K562 (cell line): ENCODE data around the gene THRSP. TPM values are rescaled to one million over a fixed set of nuclear protein-coding genes. Genes with fewer than 3 reads are reported as not detected.

Source experiments
- DPF2 ChIP-seq: fragments of 450-650 bp; IDR thresholded peaks from 2 replicates; pipeline ENCODE4 v1.6.1; 2016
- PATZ1 ChIP-seq: fragments of 250-450 bp; sonication (Bioruptor Pico); IDR thresholded peaks from 2 replicates; pipeline ENCODE4 v1.5.0; 2020; ENCODE audit warnings: mild to moderate bottlenecking, borderline replicate concordance
- RFX7 ChIP-seq: fragments of 250-450 bp; sonication (Bioruptor Pico); IDR thresholded peaks from 2 replicates; pipeline ENCODE4 v1.5.1; 2021; ENCODE audit warnings: mild to moderate bottlenecking
- XRCC4 ChIP-seq: IDR thresholded peaks from one replicate; pipeline ENCODE4 v1.6.1; 2011; ENCODE audit not compliant: insufficient read depth, insufficient read length; ENCODE audit errors: extremely low read depth
- XRCC5 ChIP-seq: fragments of 200-400 bp; formaldehyde crosslinking; IDR thresholded peaks from 2 replicates; pipeline ENCODE4 v1.6.1; 2017; ENCODE audit warnings: low read depth, mild to moderate bottlenecking, low read length
- ZFP91 ChIP-seq: sonication (generic); formaldehyde crosslinking; IDR thresholded peaks from 2 replicates; pipeline ENCODE4 v1.8.0; 2022; ENCODE audit warnings: mild to moderate bottlenecking, missing genetic modification reagents
- ZNF318 ChIP-seq, 2 experiments: fragments of 450-650 bp; IDR thresholded peaks; 2 replicates each; pipeline ENCODE4 v1.6.1; 2016; ENCODE audit warnings: mild to moderate bottlenecking in 2 of 2, borderline replicate concordance in 1 of 2, low read depth in 1 of 2, moderate library complexity in 1 of 2
- polyA plus RNA-seq, 8 experiments: library from polyadenylated mRNA; depleted of rRNA in 4 of 8; stranded (reverse) in 5 of 8; unstranded in 3 of 8; fragments of >200 nt; fragmentation: Nextera tagmentation in 2 of 8; fragmentation: Illumina TruSeq in 1 of 8; extraction: Ambion mirVana in 2 of 8; extraction: Trizol in 1 of 8; gene quantifications; 2 replicates each; pipeline versions ENCODE4 v1.2.1 to v1.2.3, GENCODE V29; 2011 to 2014; ENCODE audit warnings: inconsistent platforms in 1 of 8, missing spikeins in 1 of 8
- total RNA-seq, 7 experiments: library from RNA; depleted of rRNA in 6 of 7; stranded (reverse); fragments of >200 nt in 6 of 7; fragmentation: Illumina TruSeq in 2 of 7; extraction: Trizol in 2 of 7; gene quantifications; 2 replicates each; pipeline versions ENCODE4 v1.2.1 to v1.2.3, GENCODE V29; 2011 to 2021; ENCODE audit warnings: low replicate concordance in 1 of 7
- TF ChIP-seq, protein P1 (sequence below), 2 experiments: IDR thresholded peaks in 1 of 2; conservative IDR thresholded peaks in 1 of 2; 2 replicates each; pipeline ENCODE4 v1.6.1; 2016; ENCODE audit warnings: low read depth in 2 of 2, mild to moderate bottlenecking in 1 of 2, missing compliant biosample characterization in 1 of 2, missing genetic modification characterization in 1 of 2, moderate library complexity in 1 of 2
- TF ChIP-seq, protein P2 (sequence below), 2 experiments: fragments of 450-650 bp; conservative IDR thresholded peaks; 2 replicates each; pipeline ENCODE4 v1.6.1; 2017; ENCODE audit warnings: mild to moderate bottlenecking in 2 of 2, moderate library complexity in 2 of 2

The THRSP gene
- total and polyA plus RNA-seq, 9 of the 15 experiments (the other 6 are each of a cell fraction or from before 2014, with no cell fraction given): 0.23 to 0.56 (median 0.31) TPM; not detected in 2

- TF ChIP-seq, protein P1, sequence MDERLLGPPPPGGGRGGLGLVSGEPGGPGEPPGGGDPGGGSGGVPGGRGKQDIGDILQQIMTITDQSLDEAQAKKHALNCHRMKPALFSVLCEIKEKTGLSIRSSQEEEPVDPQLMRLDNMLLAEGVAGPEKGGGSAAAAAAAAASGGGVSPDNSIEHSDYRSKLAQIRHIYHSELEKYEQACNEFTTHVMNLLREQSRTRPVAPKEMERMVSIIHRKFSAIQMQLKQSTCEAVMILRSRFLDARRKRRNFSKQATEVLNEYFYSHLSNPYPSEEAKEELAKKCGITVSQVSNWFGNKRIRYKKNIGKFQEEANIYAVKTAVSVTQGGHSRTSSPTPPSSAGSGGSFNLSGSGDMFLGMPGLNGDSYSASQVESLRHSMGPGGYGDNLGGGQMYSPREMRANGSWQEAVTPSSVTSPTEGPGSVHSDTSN (CRISPR knock-in tag; IDR thresholded peaks at IDR 0.05; ENCODE audit: low read depth): no peak
- TF ChIP-seq, protein P1 (tag; conservative IDR thresholded peaks at IDR 0.05; ENCODE audit: low read depth): no peak
- TF ChIP-seq DPF2: peak; percentile 68
- no peak for TF ChIP-seq ZFP91 (CRISPR knock-in tag)
- no peak for TF ChIP-seq PATZ1 (CRISPR knock-in tag)
- no peak for TF ChIP-seq ZNF318 (IDR thresholded peaks at IDR 0.05; ENCODE audit: borderline replicate concordance in 1 of 2, low read depth in 1 of 2)
- no peak for TF ChIP-seq XRCC5
- TF ChIP-seq RFX7 (CRISPR knock-in tag): no peak
- TF ChIP-seq, protein P2, sequence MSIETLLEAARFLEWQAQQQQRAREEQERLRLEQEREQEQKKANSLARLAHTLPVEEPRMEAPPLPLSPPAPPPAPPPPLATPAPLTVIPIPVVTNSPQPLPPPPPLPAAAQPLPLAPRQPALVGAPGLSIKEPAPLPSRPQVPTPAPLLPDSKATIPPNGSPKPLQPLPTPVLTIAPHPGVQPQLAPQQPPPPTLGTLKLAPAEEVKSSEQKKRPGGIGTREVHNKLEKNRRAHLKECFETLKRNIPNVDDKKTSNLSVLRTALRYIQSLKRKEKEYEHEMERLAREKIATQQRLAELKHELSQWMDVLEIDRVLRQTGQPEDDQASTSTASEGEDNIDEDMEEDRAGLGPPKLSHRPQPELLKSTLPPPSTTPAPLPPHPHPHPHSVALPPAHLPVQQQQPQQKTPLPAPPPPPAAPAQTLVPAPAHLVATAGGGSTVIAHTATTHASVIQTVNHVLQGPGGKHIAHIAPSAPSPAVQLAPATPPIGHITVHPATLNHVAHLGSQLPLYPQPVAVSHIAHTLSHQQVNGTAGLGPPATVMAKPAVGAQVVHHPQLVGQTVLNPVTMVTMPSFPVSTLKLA (conservative IDR thresholded peaks at IDR 0.05): no peak
- TF ChIP-seq XRCC4: no peak
Observed at GRCh38 chr11:78040691-78041379, 22.8 kb upstream of the THRSP start (continued).
